ENCODE measurements around the gene FMN1.

- TF ChIP-seq CTCF (conservative IDR thresholded peaks at IDR 0.05; ENCODE audit: low read depth, low read length) (no peak), EZH2 (IDR thresholded peaks at IDR 0.05; ENCODE audit: low read length, unreplicated experiment) (no peak), EZH2phosphoT487 (IDR thresholded peaks at IDR 0.05; ENCODE audit: borderline replicate concordance, low read length) (no peak)
Observed at GRCh38 chr15:33009026-33009425, 185.5 kb downstream of the FMN1 start.

Measured in PC-3 (cell line).